ENCODE results near the gene ZNF654. TPM values are rescaled to one million over a fixed set of nuclear protein-coding genes. Genes with fewer than 3 reads are reported as not detected.
A peak's percentile ranks its signal among the peaks of the same experiment; 100 is the strongest.
"Not testable (repeated sequence)": the region's sequence is repeated elsewhere in the genome, so short reads cannot be mapped to it uniquely, and the experiment has no call there.

The ZNF654 gene
- total and polyA plus RNA-seq, 2 of the 13 experiments (the other 11 are each of a cell fraction or from before 2014, with no cell fraction given) = 1.8 to 4.1 TPM

GRCh38 chr3:88010810-88011209, 48.2 kb upstream of the ZNF654 start (continued):
- no peak for TF ChIP-seq E2F5 (CRISPR knock-in tag; conservative IDR thresholded peaks at IDR 0.05)
- no peak for TF ChIP-seq JUND (CRISPR knock-in tag; IDR thresholded peaks at IDR 0.05)
- no peak for TF ChIP-seq ELF1 (CRISPR knock-in tag; IDR thresholded peaks at IDR 0.05)
- TF ChIP-seq TOE1 (CRISPR knock-in tag; IDR thresholded peaks at IDR 0.05) = no peak
- no peak for TF ChIP-seq GMEB2 (CRISPR knock-in tag; IDR thresholded peaks at IDR 0.05; ENCODE audit: low read depth)
- TF ChIP-seq ZNF530 (CRISPR knock-in tag; IDR thresholded peaks at IDR 0.05; ENCODE audit: low read depth) = no peak
- TF ChIP-seq DDIT3 (CRISPR knock-in tag; IDR thresholded peaks at IDR 0.05) = no peak
- no peak for TF ChIP-seq ZNF10 (CRISPR knock-in tag; IDR thresholded peaks at IDR 0.05; ENCODE audit: borderline replicate concordance, low read depth)
- no peak for TF ChIP-seq BCL6 (CRISPR knock-in tag; IDR thresholded peaks at IDR 0.05)
- no peak for TF ChIP-seq GPN1 (CRISPR knock-in tag; IDR thresholded peaks at IDR 0.05; ENCODE audit: borderline replicate concordance)

GRCh38 chr3:88013592-88013991, 45.5 kb upstream of the ZNF654 start:
- no peak overlapping the region for H3K9ac ChIP-seq (ENCODE audit: insufficient read depth, low read depth, low read length)
- no TSS peak for BruUV-seq (replicated peaks)
- H3K4me1 ChIP-seq (ENCODE audit: insufficient read depth, low read length) = no peaks in the 10 kb centered on the region
- WGBS (ENCODE audit: low lambda C conversion rate) = 4% methylated on average over 2 of the region's 2 CpGs
- H3K27me3 ChIP-seq (ENCODE audit: control insufficient read depth in 1 of 2, insufficient read depth in 2 of 2, low read length in 2 of 2) = no peaks in the 10 kb centered on the region
- intact Hi-C loops (cut with micrococcal nuclease; ENCODE audit: unreplicated experiment) (no loop called here), in situ Hi-C loops (cut with HindIII; ENCODE audit: extremely low pct_ligation_motif_present, low pct_unique_long_range_greater_than_20kb) (loop anchor here (25.0 kb wide), 1 partner anchor 701 kb away; no protein-coding TSS in a partner anchor)
- no peak overlapping the region for H3K4me3 ChIP-seq (replicated peaks in 1 of 3; ENCODE audit: insufficient read depth in 1 of 3, low read depth in 2 of 3, low read length in 3 of 3)
- no peak overlapping the region for H2AFZ ChIP-seq (ENCODE audit: low read length)
- H3K4me2 ChIP-seq (ENCODE audit: low read depth, low read length) = no peak overlapping the region
- H3K9me3 ChIP-seq (ENCODE audit: low read length) = no peaks in the 10 kb centered on the region
- ATAC-seq = peak; percentile 52; the same call in 2 of the 3 replicates
- CTCF ChIA-PET (ENCODE audit: low intra/inter-chr PET ratio, low total read pairs) = no interaction called here
- no peak for FAIRE-seq
- no peak overlapping the region for H3K27ac ChIP-seq (ENCODE audit: extremely low read length, insufficient read depth, low read length)
- no peaks in the 10 kb centered on the region for H4K20me1 ChIP-seq (ENCODE audit: insufficient read depth, low read length)
- POLR2A ChIA-PET = no interaction called here
- no peak for TF ChIP-seq ZNF530 (CRISPR knock-in tag; IDR thresholded peaks at IDR 0.05; ENCODE audit: low read depth)
- no peak for TF ChIP-seq CREM (IDR thresholded peaks at IDR 0.05)
- no peak for TF ChIP-seq CREM (CRISPR knock-in tag; IDR thresholded peaks at IDR 0.05)
- TF ChIP-seq CEBPB (IDR thresholded peaks at IDR 0.05; ENCODE audit: borderline replicate concordance, low read depth, low read length) = peak; percentile 32; the same call in 1 of the 2 replicates
- DNase-seq (ENCODE audit: low spot score) = no peak
- no peaks in the 10 kb centered on the region for H3K79me2 ChIP-seq (ENCODE audit: insufficient read depth, low read length)
- no peaks in the 10 kb centered on the region for H3K36me3 ChIP-seq (replicated peaks in 1 of 2; ENCODE audit: control insufficient read depth in 1 of 2, insufficient read depth in 2 of 2, low read length in 2 of 2)

- 87% methylated on average over 9 of the region's 35 CpGs for WGBS (ENCODE audit: low lambda C conversion rate)
- CTCF ChIA-PET (ENCODE audit: low intra/inter-chr PET ratio, low total read pairs); FAIRE-seq: not testable (repeated sequence)
These were observed 43.4 kb upstream of the ZNF654 start for GRCh38 chr3:88015656-88016055.

More at GRCh38 chr3:88015656-88016055, 43.4 kb upstream of the ZNF654 start:
- H3K4me3 ChIP-seq (replicated peaks in 1 of 3; ENCODE audit: insufficient read depth in 1 of 3, low read depth in 2 of 3, low read length in 3 of 3); H3K9ac ChIP-seq (ENCODE audit: insufficient read depth, low read depth, low read length); H4K20me1 ChIP-seq (ENCODE audit: insufficient read depth, low read length); H3K36me3 ChIP-seq (replicated peaks in 1 of 2; ENCODE audit: control insufficient read depth in 1 of 2, insufficient read depth in 2 of 2, low read length in 2 of 2); H3K27ac ChIP-seq (ENCODE audit: extremely low read length, insufficient read depth, low read length); H3K79me2 ChIP-seq (ENCODE audit: insufficient read depth, low read length); H3K27me3 ChIP-seq (ENCODE audit: control insufficient read depth in 1 of 2, insufficient read depth in 2 of 2, low read length in 2 of 2); intact Hi-C loops (cut with micrococcal nuclease; ENCODE audit: unreplicated experiment); H3K4me2 ChIP-seq (ENCODE audit: low read depth, low read length); POLR2A ChIA-PET; H3K4me1 ChIP-seq (ENCODE audit: insufficient read depth, low read length); DNase-seq (ENCODE audit: low spot score); H2AFZ ChIP-seq (ENCODE audit: low read length); ATAC-seq; H3K9me3 ChIP-seq (ENCODE audit: low read length); BruUV-seq (replicated peaks): not testable (repeated sequence)
- in situ Hi-C loops (cut with HindIII; ENCODE audit: extremely low pct_ligation_motif_present, low pct_unique_long_range_greater_than_20kb) = loop anchor here (25.0 kb wide), 1 partner anchor 703 kb away; no protein-coding TSS in a partner anchor

Measured in HepG2 (cell line).